Stimulated activated CD4-positive, alpha-beta T cell treated with anti-CD3 and anti-CD28 coated beads, Interleukin-4, amount 100 ng/mL, for 48 hours (primary cell): ENCODE measurements around the gene CDC25A.
"Not testable (repeated sequence)": the region's sequence is repeated elsewhere in the genome, so short reads cannot be mapped to it uniquely, and the experiment has no call there.

ENCODE experiments used
- DNase-seq, 2 donors: peaks; one replicate each; pipeline ENCODE4 v3.0.0-alpha.2; 2020; ENCODE audit warnings: low read depth in 2 of 2

The CDC25A gene

GRCh38 chr3:48188266-48189201 lies at the start of gene CDC25A:
CDC25A (minus strand) TSS chr3:48188417; CDS start chr3:48187947, 470 bp downstream.
- DNase-seq = peak; percentile 84 to 95

GRCh38 chr3:48236531-48236930 lies 48.3 kb upstream of the CDC25A start:
- DNase-seq = no peak

- DNase-seq = no peak
Measured at GRCh38 chr3:48233542-48233941, 45.3 kb upstream of the CDC25A start.

DNA sequence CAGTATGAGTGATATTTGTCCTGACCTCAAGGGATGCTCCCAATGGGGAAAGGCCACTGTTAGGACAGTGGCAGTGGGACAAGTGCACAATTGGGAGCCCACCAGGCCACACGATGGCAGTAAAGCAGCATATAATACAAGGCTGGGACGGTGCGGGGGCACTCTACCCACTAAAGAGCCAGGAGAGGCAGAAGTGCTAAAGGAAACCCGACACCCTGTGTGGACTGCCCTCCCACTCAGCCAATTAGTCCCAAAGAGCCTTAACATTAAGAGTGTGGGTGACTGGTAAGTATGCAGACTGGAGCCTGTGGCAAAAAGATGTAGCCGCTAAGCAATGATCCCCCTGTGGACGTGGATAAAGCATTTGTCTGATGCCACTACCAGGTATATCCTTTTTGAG lies 44.5 kb upstream of the CDC25A start:
- DNase-seq = peak; percentile 47 to 52

GRCh38 chr3:48232232-48232631 lies 44.0 kb upstream of the CDC25A start:
- DNase-seq = no peak

DNA sequence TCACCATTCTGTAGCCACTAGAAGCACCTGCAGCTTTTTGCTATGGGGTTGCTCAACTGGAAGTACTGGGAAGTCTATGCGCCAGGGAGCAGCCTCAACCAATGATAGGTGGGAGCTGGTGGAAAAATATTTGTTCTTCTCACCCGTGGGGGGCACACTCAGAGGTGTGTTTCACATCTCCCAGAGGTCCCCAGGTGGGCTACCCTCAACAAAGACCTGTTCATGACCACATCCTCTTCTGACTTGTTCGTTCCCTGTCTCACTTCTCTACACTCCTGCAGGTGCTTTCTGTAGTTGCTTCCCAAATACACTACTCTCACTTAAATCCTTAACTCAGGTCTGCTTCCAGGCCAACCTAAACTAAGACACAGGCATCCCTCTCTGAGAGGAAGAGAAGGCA lies 38.7 kb upstream of the CDC25A start:
- DNase-seq = no peak

- DNase-seq = no peak
Measured at GRCh38 chr3:48225587-48225986, 37.4 kb upstream of the CDC25A start.

- DNase-seq = no peak
Measured at GRCh38 chr3:48222616-48223513, 34.6 kb upstream of the CDC25A start, which contains the start of gene CAMP. CAMP (plus strand) TSS chr3:48223495; CDS start chr3:48223512, 17 bp downstream.

DNA sequence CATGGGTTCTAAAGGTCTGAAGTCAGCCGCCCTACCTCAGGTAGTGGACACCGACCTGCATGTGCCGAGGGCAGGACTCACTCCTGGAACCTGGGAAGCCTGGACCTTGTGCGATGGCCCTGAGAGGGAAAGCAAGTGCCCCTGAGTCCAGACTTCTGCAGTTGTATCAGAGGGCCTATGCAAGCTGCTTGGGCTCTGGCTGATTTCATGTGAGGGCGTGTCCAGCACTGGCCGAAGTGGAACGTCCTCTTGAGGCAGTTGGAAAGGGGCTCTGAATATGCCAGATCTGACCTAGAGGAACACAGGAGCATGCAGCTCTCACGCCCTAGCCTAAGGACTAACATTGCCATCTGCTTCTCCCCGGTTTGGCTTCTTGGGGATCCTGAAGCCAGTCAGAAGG lies 32.5 kb upstream of the CDC25A start:
- DNase-seq = no peak

DNA sequence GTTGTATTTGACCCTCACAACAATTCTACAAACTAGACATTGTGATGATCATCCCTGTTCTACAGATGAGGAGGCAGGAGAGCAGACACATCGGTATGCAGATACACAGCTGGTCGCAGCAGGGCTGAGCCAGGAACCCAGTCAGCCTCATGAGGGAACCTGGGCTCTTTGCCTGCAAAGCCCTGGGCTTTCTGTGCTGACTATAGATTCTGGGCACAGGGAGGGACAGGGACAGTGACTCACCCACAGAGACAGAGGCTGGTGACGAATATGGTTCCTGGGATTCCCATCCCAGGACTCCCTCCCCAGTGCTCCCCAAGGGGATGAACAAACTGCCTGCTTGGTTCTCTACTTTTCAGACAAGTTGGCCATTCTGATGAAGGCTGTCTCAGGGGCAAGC lies 31.3 kb upstream of the CDC25A start:
- no peak for DNase-seq

GRCh38 chr3:48218537-48218936 lies 30.3 kb upstream of the CDC25A start:
- DNase-seq = no peak

DNA sequence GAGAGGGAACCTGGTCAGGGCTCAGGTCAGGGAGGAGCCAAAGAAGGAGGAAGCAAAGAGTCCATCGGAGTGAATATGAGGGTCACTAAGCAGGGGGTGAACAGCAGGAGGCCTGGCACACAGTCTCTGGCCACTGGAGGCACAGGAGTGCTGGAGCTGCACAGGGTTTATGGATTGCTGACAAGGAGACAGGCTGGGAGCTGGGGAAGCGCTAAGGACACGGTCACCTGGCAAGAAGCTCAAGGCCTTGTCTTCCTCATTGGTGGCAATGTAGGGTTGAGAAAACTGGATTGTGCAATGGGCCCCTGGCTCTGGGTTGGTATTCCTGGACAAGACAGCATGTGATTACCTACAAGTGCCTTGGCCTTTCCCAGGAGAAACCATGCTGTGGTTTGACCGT lies 29.2 kb upstream of the CDC25A start:
- DNase-seq = no peak

- no peak for DNase-seq
Measured at GRCh38 chr3:48215876-48216275, 27.7 kb upstream of the CDC25A start.

DNA sequence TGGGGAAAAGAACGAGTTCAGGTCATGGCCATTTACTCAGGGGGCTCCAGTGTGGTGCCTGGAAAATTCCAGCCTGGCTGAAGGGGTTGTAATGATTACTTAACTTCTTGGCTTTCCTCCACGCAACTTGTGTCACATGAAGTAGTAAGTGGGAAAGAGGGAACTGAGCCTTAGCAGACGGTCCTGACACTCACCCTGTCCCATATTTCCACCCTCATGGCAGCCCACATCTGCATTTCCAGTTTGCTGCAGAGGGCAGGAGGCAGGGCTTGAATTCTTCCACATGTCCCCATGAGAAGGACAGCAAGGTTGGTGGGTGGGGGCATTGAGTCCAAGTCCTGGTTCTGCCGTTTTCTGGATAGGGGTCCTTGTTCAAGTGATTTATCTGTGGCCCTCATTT lies 27.2 kb upstream of the CDC25A start:
- DNase-seq = no peak

GRCh38 chr3:48215019-48215418 lies 26.8 kb upstream of the CDC25A start:
- no peak for DNase-seq

- no peak for DNase-seq
Measured at GRCh38 chr3:48214225-48214624, 26.0 kb upstream of the CDC25A start.

GRCh38 chr3:48211776-48212175 lies 23.6 kb upstream of the CDC25A start:
- not testable (repeated sequence) for DNase-seq

GRCh38 chr3:48210534-48210933 lies 22.3 kb upstream of the CDC25A start:
- not testable (repeated sequence) for DNase-seq

- no peak for DNase-seq
Measured at GRCh38 chr3:48209445-48209844, 21.2 kb upstream of the CDC25A start.

- DNase-seq = no peak
Measured at GRCh38 chr3:48208076-48208475, 19.9 kb upstream of the CDC25A start.

GRCh38 chr3:48202632-48203031 lies 14.4 kb upstream of the CDC25A start:
- DNase-seq = no peak

GRCh38 chr3:48199117-48199516 lies 10.9 kb upstream of the CDC25A start:
- DNase-seq = no peak
